ENCODE results near the gene CACNG4.

- TF ChIP-seq CTCF (IDR thresholded peaks at IDR 0.05) (no peak), POLR2A (IDR thresholded peaks at IDR 0.05) (no peak), POLR2AphosphoS5 (IDR thresholded peaks at IDR 0.05; ENCODE audit: insufficient read depth in 1 of 2, low read depth in 1 of 2) (no peak)
These were observed 14.1 kb downstream of the CACNG4 start for GRCh38 chr17:66978514-66979061.

Measured in vagina (tissue), 2 donors.